Cardiac fibroblast (primary cell): ENCODE data around the gene MYOM3.
A peak's percentile ranks its signal among the peaks of the same experiment; 100 is the strongest.
"Not testable (repeated sequence)": the region's sequence is repeated elsewhere in the genome, so short reads cannot be mapped to it uniquely, and the experiment has no call there.

Experiments used
- DNase-seq, 2 donors: peaks; one replicate each; pipeline versions ENCODE4 v3.0.0 to v3.0.0-alpha.2; 2010; ENCODE audit warnings: low read depth in 2 of 2
- H3K4me3 ChIP-seq, 2 donors: replicated peaks in 1 of 2; 1 replicate in 1 of 2; 2 replicates in 1 of 2; pipeline ENCODE4 v1.5.1; 2011; ENCODE audit warnings: low read depth in 2 of 2, low read length in 2 of 2, mild to moderate bottlenecking in 2 of 2, moderate library complexity in 1 of 2
- TF ChIP-seq, protein P1 (sequence below): IDR thresholded peaks from one replicate; pipeline ENCODE4 v1.5.1; 2011; ENCODE audit warnings: low read depth, mild to moderate bottlenecking, low read length, inconsistent platforms

The MYOM3 gene

DNA sequence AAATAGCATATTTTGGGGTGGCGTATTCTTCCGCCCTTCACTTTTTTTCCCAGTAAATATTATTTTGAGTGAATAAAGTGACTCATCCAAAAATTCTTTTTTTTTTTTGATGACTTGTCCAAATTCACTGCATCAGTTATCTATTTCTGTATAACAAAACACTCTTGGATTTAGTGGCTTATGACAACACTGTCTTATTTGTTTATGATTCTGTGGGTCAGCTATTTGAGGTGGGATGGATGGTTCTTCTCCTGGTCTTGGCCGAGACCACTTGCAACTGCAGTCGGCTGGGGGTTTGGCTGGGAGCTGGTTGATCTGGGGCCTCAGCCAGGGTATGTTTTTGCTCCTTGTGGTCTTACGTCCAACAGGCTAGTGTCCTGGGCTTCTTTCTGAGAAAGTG is 91.9 kb downstream of the MYOM3 start:
- TF ChIP-seq, protein P1, sequence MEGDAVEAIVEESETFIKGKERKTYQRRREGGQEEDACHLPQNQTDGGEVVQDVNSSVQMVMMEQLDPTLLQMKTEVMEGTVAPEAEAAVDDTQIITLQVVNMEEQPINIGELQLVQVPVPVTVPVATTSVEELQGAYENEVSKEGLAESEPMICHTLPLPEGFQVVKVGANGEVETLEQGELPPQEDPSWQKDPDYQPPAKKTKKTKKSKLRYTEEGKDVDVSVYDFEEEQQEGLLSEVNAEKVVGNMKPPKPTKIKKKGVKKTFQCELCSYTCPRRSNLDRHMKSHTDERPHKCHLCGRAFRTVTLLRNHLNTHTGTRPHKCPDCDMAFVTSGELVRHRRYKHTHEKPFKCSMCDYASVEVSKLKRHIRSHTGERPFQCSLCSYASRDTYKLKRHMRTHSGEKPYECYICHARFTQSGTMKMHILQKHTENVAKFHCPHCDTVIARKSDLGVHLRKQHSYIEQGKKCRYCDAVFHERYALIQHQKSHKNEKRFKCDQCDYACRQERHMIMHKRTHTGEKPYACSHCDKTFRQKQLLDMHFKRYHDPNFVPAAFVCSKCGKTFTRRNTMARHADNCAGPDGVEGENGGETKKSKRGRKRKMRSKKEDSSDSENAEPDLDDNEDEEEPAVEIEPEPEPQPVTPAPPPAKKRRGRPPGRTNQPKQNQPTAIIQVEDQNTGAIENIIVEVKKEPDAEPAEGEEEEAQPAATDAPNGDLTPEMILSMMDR: no peak
- peak; percentile 65 to 72 for DNase-seq
- no peak overlapping the region for H3K4me3 ChIP-seq

DNA sequence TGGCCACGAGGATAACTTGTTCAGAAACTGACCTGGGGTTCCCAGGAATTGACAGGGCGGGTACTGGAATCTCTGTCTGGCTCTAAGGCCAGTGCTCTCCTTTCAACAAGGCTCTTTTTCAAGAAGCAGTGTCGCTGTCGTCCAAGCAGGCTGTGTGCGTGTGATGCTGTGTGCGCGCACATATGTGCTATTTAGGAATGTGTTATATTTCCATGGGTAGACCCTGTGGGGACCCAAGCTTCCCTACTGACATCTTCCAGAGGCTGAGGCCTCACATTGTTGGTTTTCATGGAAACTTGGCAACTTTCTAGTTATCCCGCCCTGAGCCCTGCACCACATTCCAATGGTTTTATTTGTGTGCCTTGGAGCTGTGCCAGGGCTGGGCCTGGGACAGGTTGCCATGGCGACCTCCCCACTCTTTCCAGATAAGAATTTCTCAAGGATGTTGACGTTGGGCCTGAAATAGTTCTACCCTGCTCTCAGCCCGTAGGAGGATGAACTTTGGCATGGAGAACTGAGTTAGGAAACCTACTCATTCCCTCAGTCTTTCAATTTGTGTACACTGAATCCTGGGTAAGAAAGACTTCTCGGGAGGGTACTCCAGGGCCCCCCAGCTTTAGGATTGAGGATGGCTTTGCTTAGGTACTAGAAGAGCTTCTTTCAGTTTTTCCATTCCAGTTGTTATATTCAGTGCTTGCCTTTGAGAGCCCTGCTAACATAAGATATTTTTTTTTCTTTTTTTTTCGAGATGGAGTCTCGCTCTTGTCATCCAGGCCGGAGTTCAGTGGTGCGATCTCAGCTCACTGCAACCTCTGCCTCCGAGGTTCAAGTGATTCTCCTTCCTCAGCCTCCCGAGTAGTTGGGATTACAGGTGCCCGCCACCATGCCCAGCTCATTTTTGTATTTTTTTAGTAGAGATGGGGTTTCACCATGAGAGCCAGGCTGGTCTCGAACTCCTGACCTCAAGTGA is 93.0 kb downstream of the MYOM3 start:
- DNase-seq: peak; percentile 100
- peak overlapping the region in 1 of 2 donors; percentile 7 for H3K4me3 ChIP-seq
- TF ChIP-seq, protein P1: no peak

DNA sequence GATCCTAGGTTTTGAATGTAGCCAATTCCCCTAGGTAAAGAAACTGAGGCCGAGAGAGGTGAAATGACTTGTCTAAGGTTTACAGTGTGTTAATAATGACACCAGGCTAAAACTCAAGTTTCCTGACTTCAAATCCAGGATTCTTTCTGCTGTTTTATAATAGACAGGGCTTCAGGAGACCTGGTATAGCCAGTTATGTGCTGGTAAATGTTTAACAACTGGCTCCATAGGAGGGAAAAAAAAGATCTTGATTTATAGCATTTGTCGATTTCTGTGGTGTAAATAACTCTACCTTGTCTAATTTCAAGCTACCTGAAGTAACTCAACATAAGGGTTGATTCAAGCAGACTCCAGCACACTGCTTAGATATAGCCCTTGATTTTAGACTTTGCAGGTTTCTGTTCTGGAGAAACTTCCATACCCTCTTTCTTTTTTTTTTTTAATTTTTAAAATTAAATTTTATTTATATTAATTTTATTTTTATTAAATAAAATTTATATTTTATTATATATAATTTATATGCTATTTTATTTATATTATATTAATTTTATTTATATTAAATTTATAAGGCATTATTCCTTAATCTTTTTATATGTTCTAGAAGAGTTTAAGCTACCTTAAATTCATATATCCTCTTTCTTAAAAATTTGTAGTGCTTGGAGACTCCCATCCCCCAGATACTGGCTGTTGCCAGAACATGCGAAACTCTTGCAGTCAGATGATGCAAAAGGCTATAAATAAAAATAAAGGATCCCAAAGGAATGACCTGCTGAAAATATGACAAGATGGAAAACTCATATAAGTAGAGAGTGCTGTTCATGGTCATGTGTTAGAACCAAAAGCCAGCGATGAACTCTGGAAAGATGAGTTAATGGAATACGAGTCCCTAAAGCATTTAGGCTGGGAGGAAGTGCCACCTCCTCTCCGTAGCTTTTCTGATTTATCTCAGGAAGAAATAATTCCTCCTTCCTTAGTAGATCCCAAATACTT is 96.4 kb downstream of the MYOM3 start:
- TF ChIP-seq, protein P1: no peak
- H3K4me3 ChIP-seq: no peak overlapping the region
- DNase-seq: peak; percentile 81 to 94

DNA sequence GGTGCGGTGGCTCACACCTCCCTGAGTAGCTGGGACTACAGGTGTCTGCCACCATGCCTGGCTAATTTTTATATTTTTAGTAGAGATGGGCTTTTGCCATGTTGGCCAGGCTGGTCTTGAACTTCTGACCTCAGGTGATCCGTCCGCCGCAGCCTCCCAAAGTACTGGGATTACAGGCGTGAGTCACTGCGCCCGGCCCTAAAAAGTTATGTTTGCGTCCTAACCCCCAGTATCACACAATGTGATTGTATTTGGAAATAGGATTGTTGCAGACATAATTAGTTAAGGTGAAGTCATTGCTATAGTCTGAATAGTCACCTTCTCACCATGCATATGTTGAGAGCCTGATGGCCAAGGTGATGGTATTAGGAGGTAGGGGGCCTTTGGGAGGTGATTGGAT is 99.1 kb downstream of the MYOM3 start:
- not testable (repeated sequence) for DNase-seq, H3K4me3 ChIP-seq

DNA sequence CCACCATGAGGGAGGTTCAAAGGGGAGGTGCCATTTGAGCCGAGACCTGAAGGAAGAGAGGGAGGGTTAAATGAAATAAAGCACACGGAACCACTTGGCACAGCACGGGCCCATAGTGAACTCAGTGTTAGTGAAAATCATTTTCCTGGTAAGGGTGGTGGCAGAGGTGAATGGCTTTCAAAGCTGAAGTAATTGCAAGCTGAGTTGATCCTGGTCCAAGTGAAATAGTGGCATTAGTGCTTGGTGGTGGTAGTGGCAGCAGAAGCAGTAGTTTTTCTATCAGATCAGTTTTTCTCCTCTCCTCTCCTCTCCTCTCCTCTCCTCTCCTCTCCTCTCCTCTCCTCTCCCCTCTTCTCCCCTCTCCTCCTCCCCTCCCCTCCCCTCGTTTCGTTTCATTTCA is 101.3 kb downstream of the MYOM3 start:
- DNase-seq: no peak
- TF ChIP-seq, protein P1: no peak
- no peak overlapping the region for H3K4me3 ChIP-seq

DNA sequence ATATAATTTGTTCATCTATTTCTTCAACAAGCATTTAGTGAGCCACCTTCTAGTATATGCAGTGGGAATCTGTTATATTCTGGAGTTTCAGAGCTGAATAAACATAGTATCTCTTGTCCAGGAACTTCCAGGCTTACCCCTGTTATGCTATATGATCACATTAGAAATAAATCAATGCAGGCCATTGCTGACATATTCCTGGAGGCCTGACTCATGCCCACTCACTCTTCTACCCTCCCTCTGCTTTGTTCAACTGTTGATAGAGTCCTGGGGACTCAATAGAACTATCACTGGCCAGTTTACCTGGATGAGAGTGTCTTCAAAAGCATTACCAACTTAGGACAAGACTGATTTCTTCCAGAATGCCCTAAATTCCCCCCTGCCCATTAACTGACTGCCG is 102.5 kb downstream of the MYOM3 start:
- TF ChIP-seq, protein P1: no peak
- no peak overlapping the region for H3K4me3 ChIP-seq
- peak in 1 of 2 donors; percentile 42 for DNase-seq

DNA sequence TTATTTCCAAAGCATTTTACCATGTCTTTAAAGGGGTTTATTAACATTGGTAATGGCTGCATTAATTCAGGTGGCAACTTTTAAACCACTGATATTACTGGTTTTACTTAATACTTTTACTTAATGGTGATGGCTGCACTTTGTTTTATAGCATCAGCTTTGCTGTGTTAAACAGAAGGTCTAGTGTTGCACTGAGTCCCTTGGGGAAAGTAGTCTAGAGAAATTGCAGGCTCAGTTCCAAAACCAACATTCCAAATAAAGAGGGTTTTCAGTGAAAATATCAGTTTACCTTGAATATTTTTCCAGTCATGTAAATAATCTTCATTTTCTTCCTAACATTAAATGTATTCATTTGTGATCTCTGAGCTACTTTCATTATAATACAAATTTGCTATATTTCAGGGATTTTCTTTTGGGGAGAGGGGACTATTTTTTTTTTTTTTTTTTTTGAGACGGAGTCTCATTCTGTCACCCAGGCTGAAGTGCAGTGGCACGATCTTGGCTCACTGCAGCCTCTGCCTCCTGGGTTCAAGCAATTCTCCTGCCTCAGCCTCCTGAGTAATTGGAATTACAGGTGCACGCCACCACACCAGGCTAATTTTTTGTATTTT is 103.3 kb downstream of the MYOM3 start:
- not testable (repeated sequence) for H3K4me3 ChIP-seq
- peak; percentile 81 to 87 for DNase-seq
